Islet of Langerhans (tissue), 1 donor: ENCODE data around the gene TMEM91.
"Not testable (repeated sequence)": the region's sequence is repeated elsewhere in the genome, so short reads cannot be mapped to it uniquely, and the experiment has no call there.

ENCODE experiments used
- FAIRE-seq: peaks from one replicate; lab custom pipeline; 2011; peaks lifted over from hg19 to GRCh38; lab: Jason Lieb, UNC

The TMEM91 gene

DNA sequence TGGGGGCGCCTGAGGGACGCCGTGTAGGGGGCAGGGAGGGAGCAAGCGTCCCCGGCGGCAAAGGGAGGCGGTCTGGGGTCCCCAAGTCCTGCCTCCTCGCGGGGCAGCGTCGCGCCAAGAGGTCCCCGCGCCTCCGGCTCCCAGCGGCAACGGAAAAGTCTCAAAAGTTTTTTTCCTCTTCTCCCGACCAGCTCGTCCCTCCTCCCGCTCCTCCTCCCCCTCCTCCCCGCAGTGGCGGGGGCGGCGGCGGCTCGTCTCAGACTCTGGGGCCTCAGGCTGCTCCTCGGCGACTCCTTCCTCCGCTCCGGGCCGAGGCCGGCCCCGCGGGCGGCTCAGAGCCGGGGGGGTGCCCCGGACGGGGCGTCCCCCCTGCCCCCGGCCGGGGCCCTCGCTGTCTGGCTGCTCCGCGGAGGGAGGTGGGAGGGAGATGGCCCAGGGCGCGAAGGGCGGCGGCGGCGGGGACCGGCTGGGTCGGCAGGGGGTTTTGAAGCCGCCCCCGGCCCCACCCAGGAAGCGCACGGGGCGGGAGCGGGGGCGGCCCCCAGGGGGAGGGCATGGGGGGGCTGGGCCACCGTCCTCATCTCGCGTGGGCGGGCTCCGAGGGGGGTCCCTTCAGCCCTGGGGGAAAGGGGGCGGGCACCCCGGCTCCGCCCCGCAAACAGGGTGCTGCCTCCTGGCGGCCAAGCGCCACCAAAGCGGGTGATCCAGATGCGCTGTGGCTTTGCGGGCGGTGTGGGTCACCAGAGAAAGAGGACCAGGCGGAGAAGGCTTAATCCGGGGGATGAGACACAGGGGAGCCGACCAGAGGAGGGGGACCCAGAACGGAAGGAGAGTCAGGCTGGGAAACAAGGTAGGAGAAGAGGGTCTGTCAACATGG, 22.6 kb upstream of the TMEM91 start, which contains the start of gene TGFB1:
TSS of gene TGFB1 (minus strand) at position 457 of the 877 bp plus-strand sequence. CDS start 878 bp downstream, outside the sequence.
- no peak for FAIRE-seq

DNA sequence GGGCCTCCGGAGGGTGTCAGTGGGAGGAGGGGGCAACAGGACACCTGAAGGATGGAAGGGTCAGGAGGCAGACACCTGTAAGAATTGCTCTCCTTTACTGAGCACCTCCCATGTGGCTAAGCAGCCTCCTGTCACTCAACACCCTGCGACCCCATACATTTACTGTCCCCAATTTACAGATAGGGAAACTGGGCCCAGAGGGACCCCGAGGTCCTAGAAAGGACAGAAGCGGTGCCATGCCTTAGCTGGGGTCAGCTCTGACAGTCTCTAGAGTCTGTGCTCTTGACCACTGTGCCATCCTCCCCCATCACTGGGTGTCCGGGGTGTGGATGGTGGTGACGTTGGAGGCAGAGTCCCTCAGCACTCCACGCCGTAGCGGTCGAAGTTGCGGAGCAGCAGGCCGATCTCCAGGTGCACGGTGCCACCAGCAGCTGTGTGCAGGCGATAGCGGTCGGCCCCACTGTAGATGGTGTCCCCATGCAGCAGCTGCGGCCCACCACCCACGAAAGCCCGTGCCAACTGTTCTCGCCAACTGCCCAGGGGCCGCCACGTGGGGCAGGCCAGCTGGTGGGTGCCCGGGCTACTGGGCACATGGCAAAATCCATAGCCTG, 21.9 kb upstream of the TMEM91 start:
- FAIRE-seq = no peak

DNA sequence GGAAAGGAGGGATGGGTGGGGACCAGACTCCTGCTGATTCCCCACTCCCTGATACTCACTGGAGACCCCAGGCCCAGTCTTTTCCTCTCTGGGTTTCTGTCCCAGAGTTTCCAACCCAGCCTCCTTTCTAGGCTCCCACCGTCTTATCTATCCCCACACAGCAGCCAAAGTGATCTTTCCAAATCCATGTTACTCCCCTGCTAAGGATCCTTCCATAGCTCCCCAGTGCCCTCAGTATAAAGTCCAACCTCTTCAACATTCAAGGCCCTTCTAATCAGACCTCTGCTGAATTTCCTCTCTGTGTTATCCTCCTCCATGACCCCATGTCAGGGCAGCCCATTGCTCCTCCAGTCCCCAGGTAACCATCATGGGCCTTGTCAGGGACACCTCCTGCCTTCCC, 21.3 kb upstream of the TMEM91 start:
- no peak for FAIRE-seq

DNA sequence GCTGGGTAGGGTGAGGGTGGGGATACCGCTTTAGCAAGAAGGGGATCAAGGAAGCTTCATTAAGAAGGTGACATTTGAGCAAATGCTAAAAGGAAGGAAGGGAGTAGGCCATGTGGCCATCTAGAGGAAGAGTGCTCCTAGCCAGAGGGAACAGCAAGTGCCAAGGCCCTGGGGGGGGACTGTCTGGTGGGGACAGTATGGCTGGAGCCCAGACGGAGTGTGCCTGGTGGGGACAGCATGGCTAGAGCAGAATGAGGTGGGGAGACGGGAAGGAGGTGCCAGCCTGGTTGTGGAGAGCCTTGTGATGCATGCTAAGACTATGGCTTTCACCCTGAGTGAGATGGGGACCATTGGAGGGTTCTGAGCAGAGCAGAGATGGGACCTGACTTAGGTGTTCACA, 20.5 kb upstream of the TMEM91 start:
- no peak for FAIRE-seq

DNA sequence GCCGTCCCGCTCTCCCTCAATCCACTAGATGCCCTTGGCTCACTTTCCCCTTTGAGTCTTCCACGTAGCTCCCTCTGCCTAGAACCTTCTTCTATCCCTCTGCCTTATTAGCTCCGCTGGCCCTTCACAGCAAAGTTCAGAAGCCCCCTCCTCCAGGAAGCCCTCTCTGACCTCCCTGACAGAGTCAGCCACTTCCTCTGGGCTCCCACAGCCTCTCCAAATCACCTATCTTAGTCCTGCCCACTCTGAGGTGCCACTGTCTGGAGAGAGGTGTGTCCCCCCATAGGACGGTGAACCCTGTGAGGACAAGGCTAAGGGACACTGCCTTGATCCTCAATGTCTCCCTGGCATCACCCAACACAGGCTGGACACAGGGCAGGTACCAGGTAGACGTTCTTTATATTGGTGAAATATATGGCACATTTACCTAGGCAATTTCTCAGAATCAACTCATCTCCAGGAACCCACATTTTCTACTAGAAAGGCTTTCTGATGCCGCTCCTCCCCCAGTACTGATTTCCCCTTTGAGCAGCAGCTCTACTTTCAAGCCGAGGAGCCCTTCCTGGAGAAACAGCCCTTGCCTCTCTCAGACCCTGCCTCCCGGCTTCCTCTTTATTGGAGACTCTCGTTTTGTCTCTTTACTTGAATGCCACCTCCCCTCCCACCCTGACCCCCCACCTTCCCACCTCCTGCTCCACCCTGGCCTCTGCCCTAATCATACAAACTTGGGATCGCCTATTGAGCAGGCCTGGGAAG, 19.2 kb upstream of the TMEM91 start:
- FAIRE-seq = no peak

DNA sequence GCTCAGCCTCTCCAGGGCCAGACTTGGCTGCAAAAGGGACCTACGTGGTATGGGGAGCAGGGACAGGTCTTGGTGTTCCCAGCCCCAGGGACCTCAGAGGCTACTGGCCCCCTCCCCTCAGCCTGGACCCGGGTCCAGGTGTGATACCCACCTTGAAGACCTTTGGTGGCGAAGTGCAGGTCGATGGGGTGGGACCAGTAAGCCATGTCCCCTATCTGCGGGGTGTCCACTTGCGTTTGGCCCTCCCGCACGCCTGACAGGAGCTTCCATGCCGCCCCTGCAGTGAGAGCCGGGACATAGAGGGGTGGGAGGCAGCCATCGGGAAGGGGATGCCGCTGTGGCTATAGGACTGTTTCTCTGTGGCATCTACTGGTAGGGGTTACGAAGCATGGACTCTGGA, 18.6 kb upstream of the TMEM91 start:
- no peak for FAIRE-seq

DNA sequence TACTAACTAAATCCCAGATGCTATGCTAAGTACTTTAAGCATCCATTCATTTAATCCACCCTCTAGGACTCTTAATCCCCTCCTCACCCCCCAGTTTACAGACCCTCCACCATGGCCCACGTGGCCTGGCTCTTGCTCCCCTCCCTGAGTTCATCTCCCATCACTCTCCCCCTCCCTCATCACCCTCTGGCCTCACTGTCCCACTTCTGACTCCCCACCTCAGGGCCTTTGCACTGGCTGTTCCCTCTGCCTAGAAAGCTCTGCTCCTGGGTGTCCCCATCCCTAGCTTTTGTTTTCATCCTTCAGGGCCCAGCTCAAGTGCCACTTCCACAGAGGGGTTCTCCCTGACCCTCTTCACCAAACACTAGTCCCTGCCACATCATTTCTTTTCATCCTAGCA, 16.6 kb upstream of the TMEM91 start:
- FAIRE-seq = no peak

DNA sequence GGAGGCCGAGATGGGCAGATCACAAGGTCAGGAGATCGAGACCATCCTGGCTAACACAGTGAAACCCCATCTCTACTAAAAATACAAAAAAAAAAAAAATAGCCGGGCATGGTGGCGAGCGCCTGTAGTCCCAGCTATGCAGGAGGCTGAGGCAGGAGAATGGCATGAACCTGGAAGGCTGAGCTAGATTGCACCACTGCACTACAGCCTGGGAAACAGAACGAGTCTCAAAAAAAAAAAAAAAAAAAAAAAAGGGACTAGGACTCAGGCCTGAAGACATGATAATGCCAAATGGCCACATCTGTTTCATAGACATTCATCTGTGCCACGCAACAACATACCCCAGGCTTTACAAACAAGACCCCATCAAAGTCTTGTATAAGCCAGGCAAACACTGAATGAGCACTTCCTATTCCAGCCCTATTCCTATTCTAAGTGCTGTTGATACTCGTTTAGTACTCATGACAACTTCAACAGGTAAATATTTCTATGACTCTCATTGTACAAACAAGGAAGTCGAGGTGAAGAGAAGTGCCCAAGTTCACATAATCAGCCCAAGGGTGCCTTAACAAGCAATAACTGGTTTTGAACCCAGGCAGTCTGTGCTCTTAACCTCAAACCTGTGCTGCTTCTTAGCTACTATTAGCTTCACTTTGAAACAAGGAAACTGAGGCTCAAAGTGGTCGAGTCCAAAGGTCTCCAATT, 14.0 kb upstream of the TMEM91 start:
- no peak for FAIRE-seq

DNA sequence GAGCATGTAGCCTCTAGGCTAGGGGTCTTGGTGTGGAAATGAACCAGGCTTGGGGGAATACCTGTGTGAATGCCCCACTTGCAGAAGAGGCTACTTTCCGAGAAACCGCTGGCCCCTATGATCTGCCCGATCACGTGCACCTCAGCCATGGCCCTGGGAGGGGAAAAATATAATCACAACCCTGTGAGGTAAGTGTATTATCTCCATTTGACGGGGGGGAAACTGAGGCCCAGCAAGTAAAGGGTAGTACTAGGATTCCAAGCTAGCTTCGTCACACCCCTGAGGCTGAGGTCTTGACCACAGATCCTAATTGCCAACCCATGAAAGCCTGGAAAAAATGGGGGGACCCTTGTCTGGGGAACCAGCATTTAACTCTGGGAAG, 13.0 kb upstream of the TMEM91 start:
- no peak for FAIRE-seq

DNA sequence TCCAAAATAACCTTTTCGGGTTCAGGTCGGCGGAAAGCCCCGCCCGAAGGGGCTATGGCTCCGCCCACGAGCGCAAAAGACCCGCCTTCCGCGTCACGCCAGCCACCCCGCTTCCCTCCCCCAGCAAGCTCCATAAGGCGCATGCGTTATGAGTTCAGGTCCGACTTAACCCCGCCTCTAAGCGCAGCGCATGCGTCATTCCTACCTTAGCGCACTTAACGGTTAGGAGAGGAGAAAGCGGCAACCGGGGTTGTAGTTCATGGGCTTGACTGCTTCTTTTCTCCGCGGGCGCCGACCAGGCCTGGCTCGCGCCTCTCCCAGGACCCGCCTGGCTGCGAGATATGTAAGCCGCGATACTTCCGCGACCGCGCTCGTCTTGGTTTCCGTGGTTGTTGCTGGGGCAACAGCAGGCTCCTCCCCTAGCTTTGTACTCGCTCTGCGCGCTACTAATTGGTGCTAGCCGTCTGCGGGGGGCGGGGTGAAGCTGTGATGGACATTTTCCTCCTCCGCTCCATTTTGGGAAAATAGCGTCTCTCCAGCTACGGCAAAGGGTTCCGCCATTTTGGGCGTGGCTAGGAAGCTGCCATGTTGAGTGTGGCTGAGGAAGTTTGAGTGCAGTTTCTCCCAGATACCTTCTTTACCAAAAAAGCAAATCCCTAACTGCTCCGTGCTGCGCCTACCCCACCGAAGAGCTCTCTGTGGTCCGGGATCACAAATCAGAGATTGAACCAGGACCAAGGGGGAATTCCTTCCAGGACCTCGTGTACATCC, 12.4 kb upstream of the TMEM91 start, which contains the start of gene B9D2:
TSS of gene B9D2 (minus strand) at position 397 of the 771 bp plus-strand sequence. CDS start 630 bp downstream, outside the sequence.
- peak; percentile 51 for FAIRE-seq

DNA sequence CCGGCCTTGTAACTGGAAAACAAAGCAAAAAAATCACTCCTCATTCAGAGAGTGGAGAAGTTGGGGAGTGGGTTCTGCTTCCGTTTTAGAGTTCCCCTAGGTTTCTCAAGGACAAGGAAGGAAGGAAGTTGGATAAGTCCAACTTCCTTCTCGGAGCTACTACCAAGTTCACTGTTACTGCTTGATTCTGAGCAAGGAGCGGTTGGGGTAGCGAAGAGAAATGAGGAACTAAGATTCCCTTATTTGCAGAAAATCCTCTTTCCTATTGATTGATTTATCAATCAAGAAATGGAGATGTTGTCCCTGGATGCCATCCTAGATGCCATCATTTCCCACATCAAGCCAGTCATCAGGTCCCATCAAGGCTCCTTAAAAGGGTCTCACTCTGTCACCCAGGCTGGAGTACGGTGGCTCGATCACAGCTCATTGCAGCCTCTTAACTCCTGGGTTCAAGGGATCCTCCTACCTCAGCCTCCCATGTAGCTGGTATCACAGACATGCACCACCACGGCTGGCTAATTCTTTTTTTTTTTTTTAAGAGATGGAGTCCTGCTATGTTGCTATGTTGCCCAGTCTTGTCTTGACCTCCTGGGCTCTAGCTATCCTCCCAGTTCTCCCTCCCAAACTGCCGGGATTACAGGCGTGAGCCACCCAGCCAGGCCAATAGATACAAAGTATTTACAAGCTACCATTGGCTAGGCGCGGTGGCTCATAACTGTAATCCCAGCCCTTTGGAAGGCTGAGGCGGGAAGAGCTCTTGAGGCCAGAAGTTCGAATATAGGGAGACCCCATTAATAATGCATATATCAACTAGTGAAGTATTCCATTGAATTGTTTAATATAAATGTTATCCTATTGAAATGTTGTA, 11.6 kb upstream of the TMEM91 start:
- FAIRE-seq = no peak

DNA sequence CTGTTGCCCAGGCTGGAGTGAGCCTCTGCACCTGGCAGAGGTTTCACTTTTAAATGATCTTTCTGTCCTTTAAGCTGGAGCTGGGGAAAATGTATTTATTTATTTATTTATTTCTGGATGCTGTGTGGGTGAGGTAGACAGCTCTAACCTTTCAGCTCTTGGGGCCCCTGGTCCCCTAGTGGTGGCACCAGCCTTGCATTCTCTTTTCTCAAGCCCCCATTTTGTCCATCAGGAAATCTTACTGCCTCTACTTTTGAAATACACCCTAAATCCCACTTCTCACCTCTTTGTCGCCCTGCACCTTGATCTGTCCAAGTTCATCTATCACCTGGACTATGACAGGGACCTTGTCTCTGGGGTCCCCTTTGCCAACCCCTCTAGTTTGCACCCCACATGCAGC, 10.2 kb upstream of the TMEM91 start:
- FAIRE-seq = no peak

DNA sequence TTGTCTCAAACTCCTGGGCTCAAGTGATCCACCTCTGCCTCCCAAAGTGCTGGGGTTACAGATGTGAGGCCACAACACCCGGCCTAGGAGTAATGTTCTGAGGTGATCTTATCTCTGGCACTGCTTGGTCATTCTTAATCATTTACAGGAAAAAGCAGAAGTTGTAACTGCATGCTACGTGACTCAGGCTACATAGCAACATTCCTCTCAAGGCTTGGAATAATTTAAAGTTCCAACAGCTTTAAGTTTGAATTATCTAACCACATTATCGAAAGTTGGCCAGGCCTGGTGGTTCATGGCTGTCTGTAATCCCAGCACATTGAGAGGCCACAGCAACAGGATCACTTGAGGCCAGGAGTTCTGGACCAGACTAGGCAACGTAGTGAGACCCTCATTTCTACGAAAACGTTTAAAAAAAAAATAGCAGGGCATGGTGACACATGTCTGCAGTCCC, 8.5 kb upstream of the TMEM91 start:
- no peak for FAIRE-seq

DNA sequence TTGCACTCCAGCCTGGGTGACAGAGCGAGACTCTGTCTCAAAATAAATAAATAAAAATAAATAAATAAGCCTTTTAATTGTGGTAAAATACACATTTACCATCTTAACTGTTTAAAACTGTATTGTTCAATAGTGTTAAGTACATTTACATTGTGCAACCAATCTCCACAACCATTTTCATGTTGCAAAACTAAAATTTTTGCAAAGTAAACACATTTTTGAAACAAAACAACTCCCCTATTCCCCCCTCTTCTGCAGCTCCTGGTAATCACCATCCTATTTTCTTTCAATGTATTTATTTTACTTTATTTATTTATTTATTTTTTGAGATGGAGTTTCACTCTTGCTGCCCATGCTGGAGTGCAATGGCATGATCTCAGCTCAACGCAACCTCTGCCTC, 6.6 kb upstream of the TMEM91 start:
- FAIRE-seq = no peak

DNA sequence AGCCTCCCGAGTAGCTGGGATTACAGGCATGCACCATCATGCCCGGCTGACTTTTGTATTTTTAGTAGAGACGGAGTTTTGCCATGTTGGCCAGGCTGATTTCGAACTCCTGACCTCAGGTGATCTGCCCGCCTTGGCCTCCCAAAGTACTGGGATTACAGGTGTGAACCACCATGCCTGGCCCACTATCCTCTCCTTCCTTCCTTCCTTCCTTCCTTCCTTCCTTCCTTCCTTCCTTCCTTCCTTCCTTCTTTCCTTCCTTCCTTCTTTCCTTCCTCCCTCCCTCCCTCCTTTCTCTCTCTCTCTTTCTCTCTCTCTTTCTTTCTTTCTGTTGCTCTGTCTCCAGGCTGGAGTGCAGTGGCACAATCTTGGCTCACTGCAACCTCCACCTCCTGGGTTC, 5.2 kb upstream of the TMEM91 start:
- FAIRE-seq = not testable (repeated sequence)

DNA sequence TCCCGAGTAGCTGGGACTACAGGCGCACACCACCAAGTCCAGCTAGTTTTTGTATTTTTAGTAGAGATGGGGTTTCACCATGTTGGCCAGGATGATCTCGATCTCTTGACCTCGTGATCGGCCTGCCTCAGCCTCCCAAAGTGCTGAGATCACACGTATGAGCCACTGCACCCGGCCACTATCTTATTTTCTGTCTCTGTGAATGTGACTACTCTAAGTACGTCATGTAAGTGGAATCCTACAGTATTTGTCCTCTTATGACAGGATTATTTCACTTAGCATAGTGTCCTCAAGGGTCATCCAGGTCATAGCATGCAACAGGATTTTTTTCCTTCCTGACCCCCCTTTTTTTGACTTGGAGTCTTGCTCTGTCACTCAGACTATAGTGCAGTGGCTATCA, 4.8 kb upstream of the TMEM91 start:
- no peak for FAIRE-seq

DNA sequence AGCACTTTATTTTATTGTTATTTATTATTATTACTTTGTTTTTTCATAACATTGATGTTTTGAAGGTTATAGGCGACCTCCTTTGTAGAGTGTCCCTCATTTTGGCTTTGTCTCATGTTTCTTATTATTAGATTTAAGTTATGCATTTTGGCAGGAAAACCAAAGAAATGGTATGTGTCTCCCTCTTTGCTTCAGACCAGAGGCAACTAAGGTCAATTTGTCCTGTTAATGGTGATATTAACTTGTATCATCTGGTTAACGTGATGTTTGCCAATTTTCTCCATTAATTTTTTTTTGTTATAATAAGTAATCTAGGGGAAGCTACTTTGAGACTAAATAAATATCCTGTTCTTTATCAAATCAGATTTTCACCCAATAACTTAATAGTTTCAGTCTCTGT, 3.8 kb upstream of the TMEM91 start:
- FAIRE-seq = no peak

DNA sequence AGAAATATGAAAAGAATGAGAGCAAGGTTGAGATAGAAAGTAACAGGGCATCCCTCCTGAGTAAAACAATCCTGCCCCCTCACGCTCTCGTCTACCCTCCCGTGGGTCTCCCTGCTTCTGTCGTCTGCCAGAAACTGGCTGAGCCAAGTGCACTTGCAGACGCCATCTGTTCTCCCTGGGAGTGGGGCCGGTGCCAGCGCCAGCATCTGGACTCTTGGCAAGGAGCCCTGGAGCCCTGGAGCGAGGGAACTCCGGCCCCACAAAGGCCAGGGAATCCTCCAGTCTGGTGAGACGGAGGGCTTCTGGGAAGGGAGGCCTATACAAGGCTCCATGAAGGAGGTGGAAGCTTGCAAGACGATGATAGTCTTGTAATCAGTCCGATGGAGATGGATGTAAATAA, 2.3 kb upstream of the TMEM91 start:
- no peak for FAIRE-seq

DNA sequence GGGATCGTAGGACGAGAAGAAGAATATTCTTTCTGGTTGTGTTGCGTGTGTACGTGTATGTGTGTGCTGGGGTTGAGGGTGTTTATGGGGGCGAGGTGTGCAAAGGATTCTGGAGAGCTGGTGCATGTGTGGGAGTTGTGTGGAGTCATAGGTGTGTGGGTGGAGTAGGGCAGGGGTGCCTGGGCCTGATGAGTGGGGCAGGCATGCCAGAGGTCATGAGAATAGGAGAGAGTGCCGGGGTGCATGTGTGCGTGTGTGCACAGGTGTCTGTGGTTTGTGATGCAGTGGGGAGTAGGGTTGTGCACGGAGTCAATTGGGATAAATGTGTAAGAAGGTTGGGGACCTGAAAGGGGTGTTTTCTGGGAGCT, 649 bp downstream of the TMEM91 start:
- no peak for FAIRE-seq

DNA sequence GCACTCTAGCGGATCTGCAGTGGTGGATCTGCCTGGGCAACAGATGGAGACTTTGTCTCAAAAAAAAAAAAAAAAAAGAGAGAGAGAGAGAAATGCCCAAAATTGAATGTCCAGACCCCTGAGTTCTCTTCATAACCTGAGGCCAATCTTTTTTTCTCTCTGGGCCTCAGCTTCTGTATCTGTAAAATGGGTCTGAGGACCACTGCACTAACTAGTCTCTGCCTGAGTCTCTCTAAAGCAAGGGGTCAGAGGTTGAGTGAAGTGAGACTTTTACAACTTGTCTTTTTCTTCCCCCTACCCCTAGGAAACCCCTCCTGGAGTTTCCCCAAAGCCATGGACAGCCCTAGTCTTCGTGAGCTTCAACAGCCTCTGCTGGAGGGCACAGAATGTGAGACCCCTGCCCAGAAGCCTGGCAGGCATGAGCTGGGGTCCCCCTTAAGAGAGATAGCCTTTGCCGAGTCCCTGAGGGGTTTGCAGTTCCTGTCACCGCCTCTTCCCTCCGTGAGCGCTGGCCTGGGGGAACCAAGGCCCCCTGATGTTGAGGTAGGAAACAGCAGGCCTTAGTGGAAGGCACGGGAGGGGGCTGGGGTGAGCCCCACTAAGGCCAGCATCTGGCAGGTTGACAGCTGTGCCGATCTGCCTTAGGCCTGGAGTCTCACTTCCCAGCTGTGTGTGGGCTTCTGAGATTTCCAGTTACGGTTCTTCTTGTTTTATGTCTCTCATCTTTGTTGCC, 1.8 kb downstream of the TMEM91 start:
- FAIRE-seq = no peak
